ENCODE results near the gene OPTN.

The OPTN gene

GRCh38 chr10:13184730-13185514 is 85.0 kb downstream of the OPTN start:
- peak overlapping the region; percentile 51 for H3K27ac ChIP-seq
- TF ChIP-seq, protein P1, sequence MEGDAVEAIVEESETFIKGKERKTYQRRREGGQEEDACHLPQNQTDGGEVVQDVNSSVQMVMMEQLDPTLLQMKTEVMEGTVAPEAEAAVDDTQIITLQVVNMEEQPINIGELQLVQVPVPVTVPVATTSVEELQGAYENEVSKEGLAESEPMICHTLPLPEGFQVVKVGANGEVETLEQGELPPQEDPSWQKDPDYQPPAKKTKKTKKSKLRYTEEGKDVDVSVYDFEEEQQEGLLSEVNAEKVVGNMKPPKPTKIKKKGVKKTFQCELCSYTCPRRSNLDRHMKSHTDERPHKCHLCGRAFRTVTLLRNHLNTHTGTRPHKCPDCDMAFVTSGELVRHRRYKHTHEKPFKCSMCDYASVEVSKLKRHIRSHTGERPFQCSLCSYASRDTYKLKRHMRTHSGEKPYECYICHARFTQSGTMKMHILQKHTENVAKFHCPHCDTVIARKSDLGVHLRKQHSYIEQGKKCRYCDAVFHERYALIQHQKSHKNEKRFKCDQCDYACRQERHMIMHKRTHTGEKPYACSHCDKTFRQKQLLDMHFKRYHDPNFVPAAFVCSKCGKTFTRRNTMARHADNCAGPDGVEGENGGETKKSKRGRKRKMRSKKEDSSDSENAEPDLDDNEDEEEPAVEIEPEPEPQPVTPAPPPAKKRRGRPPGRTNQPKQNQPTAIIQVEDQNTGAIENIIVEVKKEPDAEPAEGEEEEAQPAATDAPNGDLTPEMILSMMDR (conservative IDR thresholded peaks at IDR 0.05) = no peak
- TF ChIP-seq ZFX (IDR thresholded peaks at IDR 0.05) = no peak

GRCh38 chr10:13187135-13187534 is 87.2 kb downstream of the OPTN start:
- no peak for TF ChIP-seq ZFX (IDR thresholded peaks at IDR 0.05)
- TF ChIP-seq, protein P1 (conservative IDR thresholded peaks at IDR 0.05) = no peak
- H3K27ac ChIP-seq = no peak overlapping the region

All from C4-2B (cell line).